ENCODE results near the gene FOXK1. TPM values are rescaled to one million over a fixed set of nuclear protein-coding genes. Genes with fewer than 3 reads are reported as not detected.

FOXK1 gene
- total RNA-seq, 1 donor from 2014 or later: 41.7 TPM

DNA sequence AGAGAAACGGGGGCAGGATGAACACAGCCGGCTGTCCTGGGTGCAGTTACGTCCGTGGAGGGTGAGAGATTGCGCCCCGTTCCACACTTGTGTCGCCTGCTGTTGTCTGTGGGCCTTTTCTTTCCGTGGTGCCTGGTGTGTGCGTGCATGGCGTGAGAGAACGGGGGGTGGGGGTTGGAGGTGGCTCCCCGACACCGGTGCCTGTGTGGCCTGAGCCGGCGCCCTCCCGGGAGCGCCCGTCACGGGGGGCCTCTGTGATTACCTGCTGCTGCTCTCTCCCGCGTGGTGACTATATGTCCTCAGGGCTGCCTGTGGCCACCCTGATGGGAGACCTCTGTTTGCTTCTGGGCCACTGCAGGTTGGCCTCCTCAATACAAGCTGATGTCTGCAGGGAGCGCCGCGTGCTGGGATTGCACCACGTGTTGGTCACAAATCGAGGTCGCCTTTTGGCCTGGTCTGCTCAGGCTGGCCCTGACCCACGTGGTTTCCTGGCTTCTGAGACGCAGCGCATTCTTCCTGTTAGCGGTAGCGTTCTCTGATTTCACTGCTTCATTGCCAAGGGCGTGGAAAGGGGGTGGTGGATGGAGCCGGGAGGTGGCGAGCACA is 82.4 kb downstream of the FOXK1 start:
- Mint-ChIP-seq H3K27me3 (ENCODE audit: unreplicated experiment) (peaks cover 9% of the 10 kb centered on the region), H3K36me3 (ENCODE audit: unreplicated experiment) (no peaks in the 10 kb centered on the region), H3K4me1 (ENCODE audit: low read depth, unreplicated experiment) (no peaks in the 10 kb centered on the region), H3K27ac (ENCODE audit: unreplicated experiment) (no peak overlapping the region), H3K4me3 (ENCODE audit: unreplicated experiment) (no peak overlapping the region), H3K9me3 (ENCODE audit: unreplicated experiment) (peaks cover 6% of the 10 kb centered on the region)
- no peak for DNase-seq
- TF ChIP-seq CTCF (IDR thresholded peaks at IDR 0.05; ENCODE audit: partially characterized antibody, unreplicated experiment): no peak

GRCh38 chr7:4765776-4766490 is 83.8 kb downstream of the FOXK1 start:
- no peak for TF ChIP-seq CTCF (IDR thresholded peaks at IDR 0.05; ENCODE audit: partially characterized antibody, unreplicated experiment)
- Mint-ChIP-seq H3K27ac (ENCODE audit: unreplicated experiment) (no peak overlapping the region), H3K4me3 (ENCODE audit: unreplicated experiment) (no peak overlapping the region), H3K27me3 (ENCODE audit: unreplicated experiment) (peaks cover 7% of the 10 kb centered on the region), H3K36me3 (ENCODE audit: unreplicated experiment) (no peaks in the 10 kb centered on the region), H3K9me3 (ENCODE audit: unreplicated experiment) (peaks cover 8% of the 10 kb centered on the region), H3K4me1 (ENCODE audit: low read depth, unreplicated experiment) (no peaks in the 10 kb centered on the region)
- no peak for DNase-seq

DNA sequence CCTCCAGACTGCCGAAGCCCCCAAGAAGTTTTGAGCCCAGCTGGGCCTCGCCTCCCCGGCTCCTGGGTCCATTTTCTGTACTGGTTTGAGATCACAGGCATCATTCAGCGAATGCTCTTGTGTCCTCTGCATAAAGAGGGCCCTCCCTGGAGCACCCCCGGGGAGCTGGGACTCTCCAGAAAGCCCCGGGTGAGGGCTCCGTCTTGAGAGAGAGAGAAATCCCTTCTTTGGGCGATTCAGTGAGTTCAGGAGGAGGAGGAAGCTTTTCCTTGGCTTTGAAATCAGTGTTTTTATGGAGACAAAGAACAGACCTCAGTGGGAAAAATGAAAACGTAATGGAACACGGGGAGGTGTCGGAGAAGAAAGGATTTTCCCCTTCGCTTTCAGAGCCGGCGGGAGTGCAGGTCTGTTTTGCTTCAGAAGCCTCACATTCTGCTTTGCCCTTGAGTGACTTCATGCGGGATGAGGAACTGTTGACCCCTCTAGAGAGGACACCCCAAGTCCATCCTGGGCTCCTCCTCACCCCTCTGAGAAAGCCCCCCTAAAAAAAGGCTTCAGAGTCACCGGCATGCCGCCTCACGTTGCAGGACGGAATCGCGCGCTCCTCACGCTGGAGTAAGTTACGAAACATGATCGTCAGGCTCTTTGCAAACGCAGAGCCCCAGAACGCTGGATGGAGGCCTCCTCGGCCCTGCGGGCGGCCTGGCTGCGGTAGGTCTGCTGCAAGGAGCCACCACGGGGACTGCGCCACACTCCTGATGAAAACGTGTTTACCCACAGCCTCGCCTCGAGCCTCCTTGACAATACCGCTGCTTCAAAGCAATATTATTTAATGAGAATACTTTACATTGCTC is 84.8 kb downstream of the FOXK1 start:
- Mint-ChIP-seq H3K4me3 (ENCODE audit: unreplicated experiment) (no peak overlapping the region), H3K36me3 (ENCODE audit: unreplicated experiment) (no peaks in the 10 kb centered on the region), H3K9me3 (ENCODE audit: unreplicated experiment) (peaks cover 8% of the 10 kb centered on the region), H3K27ac (ENCODE audit: unreplicated experiment) (peak overlapping the region; percentile 40), H3K27me3 (ENCODE audit: unreplicated experiment) (peaks cover 7% of the 10 kb centered on the region), H3K4me1 (ENCODE audit: low read depth, unreplicated experiment) (no peaks in the 10 kb centered on the region)
- no peak for TF ChIP-seq CTCF (IDR thresholded peaks at IDR 0.05; ENCODE audit: partially characterized antibody, unreplicated experiment)
- no peak for DNase-seq

DNA sequence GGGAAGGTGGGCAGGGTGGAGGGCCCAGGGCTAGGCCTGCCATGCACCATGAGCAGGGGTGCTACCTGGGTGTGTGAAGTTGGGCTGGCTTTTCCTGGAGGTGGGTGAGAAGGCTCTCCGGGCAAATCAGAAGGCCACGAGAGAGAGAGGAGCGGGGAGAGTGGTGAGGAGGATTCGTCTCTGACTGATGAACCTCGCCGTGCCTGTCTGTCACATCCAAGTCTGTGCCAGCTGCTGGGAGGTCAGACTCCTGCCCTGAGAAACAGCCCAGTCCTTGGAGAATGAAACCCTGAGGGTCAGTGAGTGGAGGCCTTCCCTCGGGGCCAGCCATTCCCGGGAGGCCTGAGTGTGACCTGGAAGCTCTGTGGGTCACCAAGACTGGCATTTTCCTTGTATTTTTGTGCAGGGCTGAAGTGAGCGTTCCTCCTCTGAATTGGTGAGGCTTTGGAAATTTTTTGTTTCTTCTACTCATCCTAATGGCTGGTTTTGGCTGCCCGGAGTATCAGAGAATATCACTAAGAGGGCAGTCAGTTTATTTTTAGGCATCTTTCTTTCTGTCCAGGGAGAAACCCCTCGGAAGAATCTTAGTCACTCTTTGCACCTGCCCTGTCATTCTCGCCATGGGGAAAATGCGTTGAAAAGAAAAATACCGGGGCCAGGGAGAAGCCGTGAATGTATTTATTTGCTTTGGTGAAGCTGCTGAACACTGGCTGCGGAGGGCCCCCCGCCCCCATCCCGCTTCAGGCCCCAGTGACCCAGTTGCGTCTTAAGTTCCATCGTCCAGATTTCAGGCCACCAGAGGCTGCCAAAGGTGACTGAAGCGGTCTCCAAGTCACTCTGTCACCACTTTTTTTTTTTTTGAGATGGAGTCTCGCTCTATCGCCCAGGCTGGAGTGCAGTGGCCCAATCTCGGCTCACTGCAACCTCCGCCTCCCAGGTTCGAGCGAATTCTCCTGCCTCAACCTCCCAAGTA is 86.8 kb downstream of the FOXK1 start:
- Mint-ChIP-seq H3K36me3 (ENCODE audit: unreplicated experiment) (no peaks in the 10 kb centered on the region), H3K27ac (ENCODE audit: unreplicated experiment) (no peak overlapping the region), H3K27me3 (ENCODE audit: unreplicated experiment) (peaks cover 3% of the 10 kb centered on the region), H3K4me3 (ENCODE audit: unreplicated experiment) (no peak overlapping the region), H3K4me1 (ENCODE audit: low read depth, unreplicated experiment) (no peaks in the 10 kb centered on the region), H3K9me3 (ENCODE audit: unreplicated experiment) (peaks cover 2% of the 10 kb centered on the region)
- no peak for DNase-seq
- no peak for TF ChIP-seq CTCF (IDR thresholded peaks at IDR 0.05; ENCODE audit: partially characterized antibody, unreplicated experiment)

Measured in glutamatergic neuron (in vitro differentiated cells).